HG03103 (cell line): ENCODE results near the gene NPFFR1.
"Not testable (repeated sequence)": the region's sequence is repeated elsewhere in the genome, so short reads cannot be mapped to it uniquely, and the experiment has no call there.

Experiments
- ATAC-seq: cut with Tn5 transposase; IDR thresholded peaks from one replicate; pipeline ENCODE4 v1.9.1; 2021; ENCODE audit warnings: low read depth; ENCODE audit not compliant: unreplicated experiment

The NPFFR1 gene

GRCh38 chr10:70265032-70265689, 18.6 kb downstream of the NPFFR1 start:
- ATAC-seq: no peak

GRCh38 chr10:70260734-70261133, 23.1 kb downstream of the NPFFR1 start:
- no peak for ATAC-seq

GRCh38 chr10:70260259-70260658, 23.5 kb downstream of the NPFFR1 start:
- no peak for ATAC-seq

- ATAC-seq: no peak
These were observed 25.6 kb downstream of the NPFFR1 start for GRCh38 chr10:70258216-70258615.

GRCh38 chr10:70257816-70258215, 26.0 kb downstream of the NPFFR1 start:
- not testable (repeated sequence) for ATAC-seq

GRCh38 chr10:70256463-70256862, 27.3 kb downstream of the NPFFR1 start:
- ATAC-seq: no peak

GRCh38 chr10:70255329-70256299, 28.2 kb downstream of the NPFFR1 start:
- no peak for ATAC-seq

- ATAC-seq: no peak
These were observed 29.0 kb downstream of the NPFFR1 start for GRCh38 chr10:70254778-70255328.

- no peak for ATAC-seq
These were observed 29.7 kb downstream of the NPFFR1 start for GRCh38 chr10:70253878-70254765.

GRCh38 chr10:70250961-70251680, 32.7 kb downstream of the NPFFR1 start:
- no peak for ATAC-seq

- no peak for ATAC-seq
These were observed 36.4 kb downstream of the NPFFR1 start for GRCh38 chr10:70247360-70247759.

GRCh38 chr10:70241081-70241480, 42.7 kb downstream of the NPFFR1 start:
- no peak for ATAC-seq

GRCh38 chr10:70239986-70240385, 43.8 kb downstream of the NPFFR1 start:
- not testable (repeated sequence) for ATAC-seq

- not testable (repeated sequence) for ATAC-seq
These were observed 44.5 kb downstream of the NPFFR1 start for GRCh38 chr10:70239077-70239976.

GRCh38 chr10:70237958-70238536, 45.8 kb downstream of the NPFFR1 start:
- ATAC-seq: not testable (repeated sequence)

- ATAC-seq: no peak
These were observed 48.9 kb downstream of the NPFFR1 start for GRCh38 chr10:70234668-70235447.

- no peak for ATAC-seq
These were observed 49.9 kb downstream of the NPFFR1 start for GRCh38 chr10:70233939-70234300.
